ENCODE measurements around the gene NEMF.
"Not testable (repeated sequence)": the region's sequence is repeated elsewhere in the genome, so short reads cannot be mapped to it uniquely, and the experiment has no call there.

The NEMF gene

DNA sequence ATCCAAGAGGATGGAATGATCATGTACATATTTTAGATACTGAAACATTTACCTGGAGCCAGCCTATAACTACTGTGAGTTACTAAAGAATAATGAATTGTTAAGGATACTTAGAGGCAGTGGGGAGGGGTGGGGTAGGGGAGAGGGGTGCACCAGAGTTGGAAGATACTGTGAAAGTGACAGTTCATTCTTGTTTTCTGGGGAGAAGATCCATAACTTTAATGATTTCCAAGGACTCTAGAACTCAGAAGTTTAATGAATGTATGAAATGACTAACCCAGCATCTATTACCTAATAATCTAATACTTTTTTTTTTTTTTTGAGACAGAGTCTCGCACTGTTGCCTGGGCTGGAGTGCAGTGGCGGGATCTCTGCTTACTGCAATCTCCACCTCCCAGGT is 74.2 kb downstream of the NEMF start:
- Mint-ChIP-seq H3K36me3 (ENCODE audit: low read depth) (peaks cover 64% of the 10 kb centered on the region), H3K27ac (no peak overlapping the region), H3K4me1 (no peaks in the 10 kb centered on the region), H3K4me3 (no peak overlapping the region), H3K9me3 (no peaks in the 10 kb centered on the region), H3K27me3 (ENCODE audit: low read depth) (no peaks in the 10 kb centered on the region)
- TF ChIP-seq, protein P1, sequence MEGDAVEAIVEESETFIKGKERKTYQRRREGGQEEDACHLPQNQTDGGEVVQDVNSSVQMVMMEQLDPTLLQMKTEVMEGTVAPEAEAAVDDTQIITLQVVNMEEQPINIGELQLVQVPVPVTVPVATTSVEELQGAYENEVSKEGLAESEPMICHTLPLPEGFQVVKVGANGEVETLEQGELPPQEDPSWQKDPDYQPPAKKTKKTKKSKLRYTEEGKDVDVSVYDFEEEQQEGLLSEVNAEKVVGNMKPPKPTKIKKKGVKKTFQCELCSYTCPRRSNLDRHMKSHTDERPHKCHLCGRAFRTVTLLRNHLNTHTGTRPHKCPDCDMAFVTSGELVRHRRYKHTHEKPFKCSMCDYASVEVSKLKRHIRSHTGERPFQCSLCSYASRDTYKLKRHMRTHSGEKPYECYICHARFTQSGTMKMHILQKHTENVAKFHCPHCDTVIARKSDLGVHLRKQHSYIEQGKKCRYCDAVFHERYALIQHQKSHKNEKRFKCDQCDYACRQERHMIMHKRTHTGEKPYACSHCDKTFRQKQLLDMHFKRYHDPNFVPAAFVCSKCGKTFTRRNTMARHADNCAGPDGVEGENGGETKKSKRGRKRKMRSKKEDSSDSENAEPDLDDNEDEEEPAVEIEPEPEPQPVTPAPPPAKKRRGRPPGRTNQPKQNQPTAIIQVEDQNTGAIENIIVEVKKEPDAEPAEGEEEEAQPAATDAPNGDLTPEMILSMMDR (IDR thresholded peaks at IDR 0.05; ENCODE audit: unreplicated experiment in 3 of 3): no peak

DNA sequence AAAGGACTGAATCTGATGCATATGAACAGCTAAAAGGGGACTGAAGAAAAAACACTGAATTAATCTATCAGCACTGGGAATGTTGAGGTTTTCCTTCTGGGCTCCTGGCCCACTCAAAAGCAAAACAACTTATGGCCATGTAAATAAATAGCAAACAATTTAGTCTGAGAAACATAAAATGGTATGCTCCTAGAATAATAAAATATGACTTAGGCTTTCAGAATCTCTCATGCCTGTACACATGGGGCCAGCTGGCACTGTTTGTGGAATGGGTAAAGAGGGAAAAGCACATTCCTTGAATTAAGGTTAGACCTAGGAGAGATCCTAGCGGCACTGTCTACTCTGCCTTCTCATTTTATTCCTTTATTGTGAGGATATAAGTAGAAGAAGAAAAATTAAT is 78.5 kb downstream of the NEMF start:
- peaks cover 26% of the 10 kb centered on the region for H3K4me1 Mint-ChIP-seq
- H3K4me3 Mint-ChIP-seq: no peak overlapping the region
- peaks cover 50% of the 10 kb centered on the region for H3K36me3 Mint-ChIP-seq (ENCODE audit: low read depth)
- TF ChIP-seq, protein P1 (IDR thresholded peaks at IDR 0.05; ENCODE audit: unreplicated experiment in 3 of 3): no peak
- no peaks in the 10 kb centered on the region for H3K9me3 Mint-ChIP-seq
- no peaks in the 10 kb centered on the region for H3K27me3 Mint-ChIP-seq (ENCODE audit: low read depth)
- peak overlapping the region in 1 of 3 experiments; percentile 40 for H3K27ac Mint-ChIP-seq

DNA sequence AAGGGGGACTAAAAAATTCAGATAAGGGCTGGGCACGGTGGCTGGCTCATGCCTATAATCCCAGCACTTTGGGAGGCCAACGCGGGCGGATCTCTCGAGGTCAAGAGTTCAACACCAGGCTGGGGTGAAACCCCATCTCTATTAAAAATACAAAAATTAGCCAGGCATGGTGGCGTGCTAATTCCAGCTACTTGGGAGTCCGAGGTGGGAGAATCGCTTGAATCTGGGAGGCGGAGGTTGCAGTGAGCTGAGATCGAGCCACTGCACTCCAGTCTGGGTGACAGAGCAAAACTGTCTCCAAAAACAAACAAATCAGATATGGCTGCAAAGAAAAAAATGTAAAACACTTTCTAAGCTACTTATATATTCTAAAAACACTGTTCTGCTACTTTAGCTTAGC is 80.9 kb downstream of the NEMF start:
- peaks cover 36% of the 10 kb centered on the region for H3K36me3 Mint-ChIP-seq (ENCODE audit: low read depth)
- H3K27ac Mint-ChIP-seq: peak overlapping the region; percentile 97 to 100 (median 100)
- H3K4me3 Mint-ChIP-seq: peak overlapping the region; percentile 12 to 86 (median 66)
- H3K9me3 Mint-ChIP-seq; H3K27me3 Mint-ChIP-seq (ENCODE audit: low read depth): not testable (repeated sequence)
- peaks cover 33% of the 10 kb centered on the region for H3K4me1 Mint-ChIP-seq

DNA sequence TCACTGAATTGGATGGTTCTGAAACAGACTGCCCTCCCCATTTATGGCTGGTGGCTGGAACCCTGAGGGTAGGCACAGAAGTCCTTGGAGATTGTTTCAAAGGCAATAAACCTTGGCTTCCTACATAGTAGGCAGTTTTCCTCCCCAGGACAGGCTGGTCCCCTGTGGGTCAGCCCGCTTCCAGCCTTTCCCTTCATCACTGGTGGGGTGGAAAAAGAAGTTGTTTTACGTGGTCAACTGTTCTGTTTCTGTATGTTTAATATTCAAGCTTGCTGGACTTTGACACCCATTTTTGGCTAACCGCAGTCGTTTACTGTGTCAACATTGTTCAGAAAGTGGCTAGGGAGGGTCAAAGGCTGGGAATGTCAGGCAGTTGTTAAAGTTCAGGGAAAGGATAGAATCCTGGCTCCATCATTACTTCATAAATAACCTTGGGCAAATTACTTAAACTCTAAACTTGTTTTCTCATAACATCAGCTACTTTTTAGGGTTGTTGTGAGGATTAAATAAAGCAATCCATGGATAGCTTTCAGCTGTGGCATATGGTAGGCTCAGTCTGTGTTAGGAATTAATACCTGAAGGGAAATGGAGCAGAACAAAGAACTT is 82.3 kb downstream of the NEMF start:
- Mint-ChIP-seq H3K4me1 (peaks cover 33% of the 10 kb centered on the region), H3K9me3 (no peaks in the 10 kb centered on the region), H3K27me3 (ENCODE audit: low read depth) (no peaks in the 10 kb centered on the region), H3K4me3 (peak overlapping the region; percentile 86 to 99 (median 99)), H3K27ac (peak overlapping the region; percentile 97 to 100 (median 100)), H3K36me3 (ENCODE audit: low read depth) (peaks cover 27% of the 10 kb centered on the region)
- TF ChIP-seq, protein P1 (IDR thresholded peaks at IDR 0.05; ENCODE audit: unreplicated experiment in 3 of 3): no peak

DNA sequence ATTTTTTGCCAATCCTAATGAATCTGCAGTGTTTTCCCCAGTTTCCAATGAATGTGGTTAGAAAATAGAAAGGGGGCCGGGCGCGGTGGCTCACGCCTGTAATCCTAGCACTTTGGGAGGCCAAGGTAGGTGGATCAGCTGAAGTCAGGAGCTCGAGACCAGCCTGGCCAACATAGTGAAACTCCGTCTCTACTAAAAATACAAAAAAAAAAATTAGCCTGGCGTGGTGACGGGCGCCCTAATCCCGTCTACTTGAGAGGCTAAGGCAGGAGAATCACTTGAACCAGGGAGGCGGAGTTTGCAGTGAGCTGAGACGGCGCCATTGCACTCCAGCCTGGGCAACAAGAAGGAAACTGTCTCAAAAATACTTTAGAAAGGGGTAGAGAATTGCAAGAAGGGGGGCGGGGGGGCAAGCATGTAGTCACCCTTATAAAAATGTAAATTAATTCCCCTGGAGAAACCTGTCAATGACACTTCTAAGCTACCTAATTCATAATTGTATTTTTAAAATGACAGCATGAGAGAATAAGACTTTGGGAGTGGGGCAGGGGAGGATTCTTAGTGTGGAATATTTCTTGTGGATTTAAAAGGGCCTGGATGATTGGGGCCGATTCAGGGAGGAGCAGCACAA is 82.9 kb downstream of the NEMF start:
- Mint-ChIP-seq H3K4me3 (peak overlapping the region; percentile 86 to 99 (median 99)), H3K9me3 (no peaks in the 10 kb centered on the region), H3K4me1 (peaks cover 33% of the 10 kb centered on the region), H3K27me3 (ENCODE audit: low read depth) (no peaks in the 10 kb centered on the region), H3K36me3 (ENCODE audit: low read depth) (peaks cover 21% of the 10 kb centered on the region), H3K27ac (peak overlapping the region; percentile 97 to 100 (median 100))
- TF ChIP-seq, protein P1 (IDR thresholded peaks at IDR 0.05; ENCODE audit: unreplicated experiment in 3 of 3): no peak

DNA sequence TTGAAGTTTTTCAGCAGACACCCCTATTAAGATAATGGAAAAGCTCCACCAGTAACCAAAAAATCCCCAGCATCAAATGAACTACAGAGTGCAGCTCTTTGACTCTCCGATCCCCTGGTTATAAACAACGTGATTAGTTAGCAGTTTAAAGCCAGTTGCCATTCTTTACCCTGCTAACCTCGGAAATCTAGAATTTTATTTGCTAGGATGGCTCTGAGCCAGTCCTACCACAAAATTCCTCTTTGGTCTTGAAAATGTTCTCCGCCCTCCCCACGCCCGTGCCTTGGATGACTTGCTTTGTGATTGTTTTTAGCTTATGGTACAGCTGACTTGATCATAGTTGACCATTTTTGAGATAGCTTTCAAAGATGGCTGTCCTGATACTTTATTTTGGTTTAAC is 83.4 kb downstream of the NEMF start:
- Mint-ChIP-seq H3K27ac (peak overlapping the region; percentile 97 to 100 (median 100)), H3K36me3 (ENCODE audit: low read depth) (peaks cover 16% of the 10 kb centered on the region), H3K4me1 (peaks cover 33% of the 10 kb centered on the region), H3K4me3 (peak overlapping the region; percentile 86 to 99 (median 99)), H3K27me3 (ENCODE audit: low read depth) (no peaks in the 10 kb centered on the region), H3K9me3 (no peaks in the 10 kb centered on the region)
- TF ChIP-seq, protein P1 (IDR thresholded peaks at IDR 0.05; ENCODE audit: unreplicated experiment in 3 of 3): no peak
